ENCODE measurements around the gene SORCS1. TPM values are rescaled to one million over a fixed set of nuclear protein-coding genes. Genes with fewer than 3 reads are reported as not detected.
A peak's percentile ranks its signal among the peaks of the same experiment; 100 is the strongest.

The SORCS1 gene
- total RNA-seq, 2 donors from 2014 or later: not detected

DNA sequence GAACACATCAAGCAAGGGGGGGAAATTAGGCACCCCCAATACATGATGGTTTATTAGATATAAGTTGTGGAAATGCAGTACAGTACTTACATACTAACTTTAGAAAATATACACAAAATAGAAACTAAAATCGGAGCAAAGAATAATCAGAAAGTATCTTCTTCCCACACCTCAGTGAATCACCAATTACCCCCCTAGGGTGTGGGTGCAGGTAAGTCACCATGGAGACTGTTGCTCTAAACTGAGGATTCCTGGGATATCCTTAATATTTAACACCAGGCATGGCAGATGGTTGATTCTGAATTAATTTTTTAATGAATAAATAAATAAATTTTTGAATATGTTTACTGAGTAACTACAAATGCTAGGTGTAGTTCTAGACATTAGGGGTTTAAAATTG, 424.4 kb downstream of the SORCS1 start:
- ATAC-seq (no peak), DNase-seq (ENCODE audit: low spot score) (no peak)
- Mint-ChIP-seq H3K4me1 (ENCODE audit: low read depth in 2 of 2) (no peaks in the 10 kb centered on the region), H3K27me3 (peaks cover 0 to 4% of the 10 kb centered on the region in 2 donors), H3K27ac (no peak overlapping the region), H3K4me3 (no peak overlapping the region), H3K36me3 (no peaks in the 10 kb centered on the region), H3K9me3 (no peaks in the 10 kb centered on the region)

DNA sequence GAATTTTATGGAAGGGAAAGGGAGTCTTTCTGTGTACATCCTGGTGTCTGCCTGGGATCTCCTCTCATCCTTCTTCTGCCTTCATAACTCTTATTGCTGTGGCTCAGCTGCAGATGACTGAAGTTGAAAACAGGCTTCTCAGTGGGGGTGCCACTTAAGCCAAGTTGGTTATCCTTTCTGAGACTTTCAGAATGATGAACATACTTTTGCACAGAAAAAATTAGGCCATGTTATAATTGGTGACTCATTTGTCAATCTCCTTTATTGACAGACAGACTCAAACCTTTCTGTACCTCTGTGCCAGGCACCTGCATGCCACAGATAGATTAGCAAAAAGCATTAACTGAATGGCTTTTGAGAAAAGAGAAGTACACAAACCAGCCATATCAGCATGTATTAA, 430.3 kb downstream of the SORCS1 start:
- H3K4me3 Mint-ChIP-seq: no peak overlapping the region
- H3K36me3 Mint-ChIP-seq: no peaks in the 10 kb centered on the region
- H3K27ac Mint-ChIP-seq: no peak overlapping the region
- peaks cover 6 to 7% of the 10 kb centered on the region in 2 donors for H3K27me3 Mint-ChIP-seq
- DNase-seq (ENCODE audit: low spot score) (no peak), ATAC-seq (no peak)
- no peaks in the 10 kb centered on the region for H3K4me1 Mint-ChIP-seq (ENCODE audit: low read depth in 2 of 2)
- H3K9me3 Mint-ChIP-seq: no peaks in the 10 kb centered on the region

DNA sequence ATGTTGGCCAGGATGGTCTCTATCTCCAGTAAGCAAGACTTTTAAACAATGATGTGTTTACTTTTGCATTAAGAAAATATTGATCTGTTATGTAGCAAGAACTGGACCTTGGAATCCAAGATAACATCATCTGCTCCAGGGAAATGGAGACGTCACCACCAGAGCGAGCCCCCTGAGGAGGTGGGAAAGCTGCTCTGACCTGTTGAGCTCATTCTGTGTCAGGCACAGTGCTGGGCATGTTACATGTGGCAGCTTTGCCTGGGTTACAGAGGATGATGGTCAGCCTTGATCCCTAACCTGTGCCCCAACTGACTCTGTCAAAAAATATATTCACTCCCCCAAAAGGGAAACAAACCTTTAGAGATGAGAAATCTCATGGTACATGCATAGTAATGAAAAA, 436.3 kb downstream of the SORCS1 start:
- Mint-ChIP-seq H3K27me3 (peaks cover 6 to 7% of the 10 kb centered on the region in 2 donors), H3K4me1 (ENCODE audit: low read depth in 2 of 2) (no peaks in the 10 kb centered on the region), H3K4me3 (no peak overlapping the region), H3K36me3 (no peaks in the 10 kb centered on the region), H3K9me3 (no peaks in the 10 kb centered on the region), H3K27ac (no peak overlapping the region)
- peak in 1 of 2 donors; percentile 52 for ATAC-seq
- DNase-seq (ENCODE audit: low spot score): no peak

DNA sequence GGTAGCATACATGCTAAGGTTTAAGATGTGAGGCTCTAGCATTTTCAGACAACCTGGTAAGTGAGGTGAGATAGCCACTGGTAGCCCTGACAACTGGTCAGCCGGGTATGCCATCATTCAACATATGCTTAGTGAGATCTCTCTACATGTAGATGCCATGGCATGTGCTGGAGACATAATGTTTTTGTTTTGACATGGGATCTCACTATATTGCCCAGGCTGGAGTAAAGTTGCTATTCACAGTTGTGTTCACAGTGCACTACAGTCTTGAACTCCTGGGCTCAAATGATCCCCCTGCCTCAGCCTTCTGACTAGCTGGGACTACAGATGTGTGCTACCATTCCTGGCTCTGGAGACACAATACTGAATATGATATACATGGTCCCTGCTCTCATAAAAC, 437.3 kb downstream of the SORCS1 start:
- ATAC-seq: no peak
- Mint-ChIP-seq H3K27me3 (peaks cover 6 to 7% of the 10 kb centered on the region in 2 donors), H3K4me3 (no peak overlapping the region), H3K27ac (no peak overlapping the region), H3K9me3 (no peaks in the 10 kb centered on the region), H3K36me3 (no peaks in the 10 kb centered on the region), H3K4me1 (ENCODE audit: low read depth in 2 of 2) (no peaks in the 10 kb centered on the region)
- DNase-seq (ENCODE audit: low spot score): no peak

DNA sequence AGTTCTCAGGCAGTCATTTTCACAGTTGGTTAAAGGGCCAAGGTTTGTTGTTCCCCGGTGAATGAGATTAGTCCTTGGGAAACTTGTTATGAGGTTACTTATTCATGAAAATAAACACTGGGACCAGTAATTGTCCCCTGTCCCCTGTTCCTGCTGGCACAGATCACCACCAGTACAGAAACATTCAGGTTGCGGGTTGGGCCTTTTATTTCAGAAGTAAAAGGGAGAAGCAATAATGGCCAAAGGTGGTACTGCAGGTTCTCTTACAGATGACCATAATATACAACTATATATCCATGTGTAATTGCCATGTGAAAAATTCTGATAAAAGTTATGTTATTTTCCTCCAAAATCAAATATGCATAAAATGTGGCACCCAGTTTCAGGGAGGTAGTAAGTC, 442.0 kb downstream of the SORCS1 start:
- no peaks in the 10 kb centered on the region for H3K36me3 Mint-ChIP-seq
- ATAC-seq (no peak), DNase-seq (ENCODE audit: low spot score) (no peak)
- H3K27me3 Mint-ChIP-seq: peaks cover 6 to 8% of the 10 kb centered on the region in 2 donors
- H3K27ac Mint-ChIP-seq: no peak overlapping the region
- no peak overlapping the region for H3K4me3 Mint-ChIP-seq
- peaks cover 6% of the 10 kb centered on the region for H3K9me3 Mint-ChIP-seq
- peaks cover 0 to 4% of the 10 kb centered on the region in 2 donors for H3K4me1 Mint-ChIP-seq (ENCODE audit: low read depth in 2 of 2)

DNA sequence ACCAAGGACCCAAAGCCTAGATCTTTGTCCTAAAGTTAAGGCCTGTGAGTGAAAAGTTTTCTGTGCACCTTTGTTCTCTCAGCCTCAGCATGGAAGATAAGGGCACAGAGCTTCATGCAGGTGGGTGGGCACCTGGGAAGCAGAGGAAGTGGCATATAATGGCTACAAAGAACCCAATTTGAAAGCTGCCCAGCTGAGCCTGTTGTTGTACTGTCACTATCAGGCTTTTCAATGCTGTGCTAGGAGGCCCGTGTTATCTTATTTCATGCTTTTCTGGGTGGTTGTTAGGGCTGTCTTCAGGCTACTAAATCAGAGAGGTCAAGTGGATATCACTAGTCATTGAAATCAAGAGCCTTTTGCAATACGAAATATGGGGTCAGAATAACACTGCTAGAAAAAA, 443.8 kb downstream of the SORCS1 start:
- H3K36me3 Mint-ChIP-seq: no peaks in the 10 kb centered on the region
- peaks cover 6% of the 10 kb centered on the region for H3K9me3 Mint-ChIP-seq
- no peak for ATAC-seq
- no peak for DNase-seq (ENCODE audit: low spot score)
- peaks cover 0 to 4% of the 10 kb centered on the region in 2 donors for H3K4me1 Mint-ChIP-seq (ENCODE audit: low read depth in 2 of 2)
- peaks cover 6 to 8% of the 10 kb centered on the region in 2 donors for H3K27me3 Mint-ChIP-seq
- H3K4me3 Mint-ChIP-seq: no peak overlapping the region
- H3K27ac Mint-ChIP-seq: no peak overlapping the region

DNA sequence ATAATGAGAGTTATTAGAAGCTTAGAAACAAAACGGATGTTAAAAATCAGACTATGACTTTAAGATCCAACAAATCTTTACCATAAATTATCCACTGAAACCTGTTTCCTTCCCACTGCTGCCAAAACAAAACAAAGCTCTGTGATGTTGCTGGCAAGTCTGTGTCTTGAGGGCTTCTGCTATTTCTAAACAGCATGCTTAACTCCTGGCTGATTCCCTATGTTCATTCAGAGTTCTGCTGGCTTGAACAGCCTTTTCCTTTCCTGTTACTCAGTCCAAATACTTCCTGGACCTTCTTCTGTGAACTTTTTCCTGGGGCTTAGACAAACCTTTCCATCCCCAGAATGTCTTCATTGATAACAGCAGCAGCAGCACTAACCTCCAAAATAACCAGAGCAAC, 448.1 kb downstream of the SORCS1 start:
- H3K4me1 Mint-ChIP-seq (ENCODE audit: low read depth in 2 of 2): peaks cover 0 to 4% of the 10 kb centered on the region in 2 donors

DNA sequence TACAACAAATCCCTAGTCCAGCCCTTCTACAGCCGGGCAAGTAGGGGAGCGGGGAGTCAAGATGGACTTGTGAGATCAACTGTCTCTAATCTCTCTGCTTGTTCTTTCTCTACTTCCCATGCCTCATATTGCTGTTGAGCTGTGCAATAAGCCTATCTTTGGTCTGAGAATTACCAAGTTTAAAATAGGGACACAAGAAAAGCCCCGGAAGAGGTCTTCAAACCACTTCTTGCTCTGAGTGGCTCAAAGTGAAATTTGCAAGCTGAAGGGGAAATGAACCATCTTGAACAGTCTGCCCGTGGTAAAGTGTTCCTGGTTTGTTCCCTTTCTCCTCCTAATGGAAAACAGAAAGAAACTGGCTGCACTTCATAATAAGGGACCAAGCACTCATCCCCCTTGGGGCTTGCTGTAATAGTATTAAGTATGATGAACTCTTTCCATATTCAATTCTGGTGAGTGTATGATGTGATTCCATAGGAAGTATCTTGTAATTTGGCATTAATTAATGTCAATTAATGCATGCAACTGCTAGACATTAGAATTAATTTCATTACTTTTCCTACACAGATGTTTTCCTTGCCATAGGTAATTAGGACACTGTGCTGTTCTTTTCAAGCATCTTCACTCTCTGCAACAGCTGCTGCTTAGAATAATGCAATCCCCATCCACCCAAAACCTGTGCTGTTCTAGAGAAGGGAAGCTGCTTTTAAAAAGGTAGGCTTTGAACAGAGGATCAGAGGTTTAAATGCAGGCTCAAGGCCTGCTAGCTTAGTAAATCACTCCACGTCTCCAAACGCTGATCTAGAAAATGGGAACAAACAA, 449.6 kb downstream of the SORCS1 start:
- Mint-ChIP-seq H3K36me3 (no peaks in the 10 kb centered on the region), H3K27me3 (peaks cover 2 to 11% of the 10 kb centered on the region in 2 donors), H3K4me3 (no peak overlapping the region), H3K9me3 (peaks cover 4% of the 10 kb centered on the region), H3K4me1 (ENCODE audit: low read depth in 2 of 2) (no peaks in the 10 kb centered on the region), H3K27ac (no peak overlapping the region)
- no peak for ATAC-seq
- DNase-seq (ENCODE audit: low spot score): no peak

More for the DNA sequence above, 448.1 kb downstream of the SORCS1 start:
- DNase-seq (ENCODE audit: low spot score) (no peak), ATAC-seq (no peak)
- Mint-ChIP-seq H3K9me3 (peaks cover 6% of the 10 kb centered on the region), H3K27ac (no peak overlapping the region), H3K36me3 (no peaks in the 10 kb centered on the region), H3K4me3 (no peak overlapping the region), H3K27me3 (peaks cover 6 to 8% of the 10 kb centered on the region in 2 donors)

DNA sequence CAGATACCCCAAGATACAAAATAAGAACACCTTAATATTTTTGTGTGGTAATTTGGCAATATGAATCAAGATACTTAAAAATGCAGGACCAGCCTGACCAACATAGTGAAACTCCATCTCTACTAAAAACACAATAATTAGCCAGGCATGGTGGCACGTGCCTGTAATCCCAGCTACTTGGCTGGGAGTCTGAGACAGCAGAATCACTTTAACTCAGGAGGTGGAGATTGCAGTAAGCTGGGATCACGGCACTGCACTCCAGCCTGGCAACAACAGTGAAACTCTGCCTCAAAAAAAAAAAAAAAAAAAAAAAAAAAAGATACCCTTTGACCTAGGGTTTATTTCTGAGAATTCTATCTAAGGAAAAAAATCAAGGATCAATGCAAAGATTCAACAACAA, 450.7 kb downstream of the SORCS1 start:
- Mint-ChIP-seq H3K27me3 (peaks cover 0 to 7% of the 10 kb centered on the region in 2 donors), H3K27ac (no peak overlapping the region), H3K9me3 (peaks cover under 1% of the 10 kb centered on the region), H3K36me3 (no peaks in the 10 kb centered on the region), H3K4me1 (ENCODE audit: low read depth in 2 of 2) (no peaks in the 10 kb centered on the region), H3K4me3 (no peak overlapping the region)
- ATAC-seq (no peak), DNase-seq (ENCODE audit: low spot score) (no peak)

DNA sequence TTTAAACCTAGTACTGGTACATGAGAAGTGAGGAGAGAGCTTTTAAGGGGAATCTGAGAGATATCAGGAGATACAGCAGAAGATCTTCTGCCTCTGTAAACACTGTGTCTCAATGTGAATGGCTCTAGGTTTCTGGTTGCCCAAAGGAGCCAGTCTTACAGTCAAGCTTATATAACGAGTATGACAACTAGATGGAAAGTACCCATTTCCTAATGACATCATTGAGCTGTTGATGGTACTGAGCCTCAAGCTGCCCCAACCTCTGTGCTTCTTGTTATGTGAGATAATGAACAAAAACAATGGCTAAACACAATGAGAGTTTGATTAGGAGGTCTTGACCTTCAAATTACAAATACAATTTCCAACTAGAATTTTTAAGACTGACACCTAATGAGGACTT, 451.5 kb downstream of the SORCS1 start:
- Mint-ChIP-seq H3K27me3 (peaks cover 0 to 7% of the 10 kb centered on the region in 2 donors), H3K9me3 (no peaks in the 10 kb centered on the region), H3K27ac (no peak overlapping the region), H3K4me1 (ENCODE audit: low read depth in 2 of 2) (no peaks in the 10 kb centered on the region), H3K36me3 (no peaks in the 10 kb centered on the region), H3K4me3 (no peak overlapping the region)
- DNase-seq (ENCODE audit: low spot score): no peak
- ATAC-seq: no peak

DNA sequence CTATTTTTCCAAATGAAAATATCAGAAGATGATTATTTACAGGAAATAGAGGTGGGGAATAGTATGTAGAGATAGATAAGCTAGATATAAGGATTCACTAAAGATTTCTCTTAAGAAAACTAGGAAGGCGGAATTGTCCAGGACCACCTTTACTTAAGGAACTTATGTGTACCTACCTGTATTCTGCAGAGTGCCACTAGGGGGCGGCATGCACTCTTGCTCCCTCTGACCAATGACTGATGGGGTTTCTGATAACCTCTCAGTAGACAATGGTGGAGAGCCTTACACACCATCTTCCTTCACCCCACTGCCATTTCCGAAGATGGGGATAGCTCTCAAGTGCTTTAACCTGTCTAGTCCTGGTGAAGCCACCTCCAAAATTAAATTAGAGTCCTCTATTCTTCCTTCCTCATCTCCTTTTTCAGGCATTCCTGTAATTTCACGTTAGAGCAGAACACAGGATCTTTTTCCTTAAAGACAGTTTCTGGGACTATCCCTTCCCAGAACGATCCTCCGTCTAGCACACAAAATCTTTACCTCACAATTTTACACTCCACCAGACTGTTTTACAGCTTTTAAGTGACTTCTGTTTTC, 453.1 kb downstream of the SORCS1 start:
- Mint-ChIP-seq H3K36me3 (no peaks in the 10 kb centered on the region), H3K4me1 (ENCODE audit: low read depth in 2 of 2) (no peaks in the 10 kb centered on the region), H3K27ac (no peak overlapping the region), H3K27me3 (peaks cover 0 to 7% of the 10 kb centered on the region in 2 donors), H3K4me3 (no peak overlapping the region), H3K9me3 (no peaks in the 10 kb centered on the region)
- ATAC-seq (peak in 1 of 2 donors; percentile 56), DNase-seq (ENCODE audit: low spot score) (peak; percentile 65)

DNA sequence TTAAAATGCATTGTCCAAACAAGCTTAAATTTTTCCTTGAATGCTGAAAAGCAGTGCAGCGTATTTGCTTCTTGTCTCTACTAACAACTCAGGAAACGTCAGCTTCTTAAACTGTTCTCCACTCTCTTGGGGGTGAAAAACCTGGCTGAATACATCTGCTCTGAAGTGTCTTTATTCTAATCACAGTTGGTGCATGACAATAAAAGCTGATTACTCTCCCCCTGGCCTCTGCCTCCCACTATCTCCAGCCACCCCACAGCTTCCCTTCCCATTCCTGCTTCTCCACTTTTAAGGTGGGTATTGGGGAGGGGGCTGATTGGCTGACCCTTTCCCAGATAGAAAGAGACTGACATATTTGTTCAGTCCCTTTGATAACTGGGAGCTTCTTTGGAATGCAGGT, 456.0 kb downstream of the SORCS1 start:
- Mint-ChIP-seq H3K4me1 (ENCODE audit: low read depth in 2 of 2) (no peaks in the 10 kb centered on the region), H3K9me3 (no peaks in the 10 kb centered on the region), H3K36me3 (no peaks in the 10 kb centered on the region), H3K27me3 (peaks cover 2 to 11% of the 10 kb centered on the region in 2 donors), H3K27ac (no peak overlapping the region), H3K4me3 (no peak overlapping the region)
- DNase-seq (ENCODE audit: low spot score) (no peak), ATAC-seq (no peak)

DNA sequence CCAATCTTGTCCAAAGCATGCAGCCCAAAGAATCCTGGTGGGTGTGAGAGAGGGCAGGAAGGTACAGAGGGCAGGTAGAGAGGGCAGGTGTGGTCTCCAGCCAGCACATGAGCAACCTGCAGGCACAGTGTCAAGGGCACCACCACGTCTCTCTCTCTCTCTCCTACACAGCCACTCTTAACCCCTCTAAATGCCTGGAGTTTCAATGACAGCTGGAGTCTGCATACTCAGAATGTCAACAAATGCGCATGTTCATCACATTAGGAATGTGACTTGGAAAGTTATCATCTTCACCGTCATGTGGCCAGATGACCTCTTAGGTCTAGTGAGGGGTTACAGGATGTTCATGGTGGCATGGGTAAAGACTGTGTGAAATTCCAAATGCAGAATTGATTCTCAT, 456.8 kb downstream of the SORCS1 start:
- H3K9me3 Mint-ChIP-seq: no peaks in the 10 kb centered on the region
- peaks cover 2 to 11% of the 10 kb centered on the region in 2 donors for H3K27me3 Mint-ChIP-seq
- DNase-seq (ENCODE audit: low spot score): no peak
- H3K4me1 Mint-ChIP-seq (ENCODE audit: low read depth in 2 of 2): no peaks in the 10 kb centered on the region
- H3K4me3 Mint-ChIP-seq: no peak overlapping the region
- peak in 1 of 2 donors; percentile 40 for ATAC-seq
- no peaks in the 10 kb centered on the region for H3K36me3 Mint-ChIP-seq
- H3K27ac Mint-ChIP-seq: no peak overlapping the region

DNA sequence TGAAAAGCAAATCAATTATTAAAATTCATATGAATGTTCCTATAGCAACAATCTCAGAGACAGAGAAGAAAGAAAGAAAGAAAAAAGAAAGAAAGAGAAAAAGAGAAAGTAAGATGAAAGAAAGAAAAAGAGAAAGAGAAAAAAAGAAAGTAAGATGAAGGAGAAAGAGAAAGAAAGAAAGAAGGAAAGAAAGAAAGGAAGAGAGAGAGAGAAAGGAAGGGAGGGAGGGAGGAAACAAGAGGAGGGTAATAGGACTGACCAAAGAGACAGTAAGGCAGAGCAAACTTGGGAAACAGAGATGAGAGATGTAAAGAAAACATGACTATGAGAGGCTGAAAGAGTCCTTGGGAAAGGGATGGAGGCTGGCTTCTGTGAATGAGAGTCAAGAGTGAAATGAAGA, 458.4 kb downstream of the SORCS1 start:
- DNase-seq (ENCODE audit: low spot score): no peak
- Mint-ChIP-seq H3K36me3 (no peaks in the 10 kb centered on the region), H3K9me3 (no peaks in the 10 kb centered on the region), H3K4me1 (ENCODE audit: low read depth in 2 of 2) (no peaks in the 10 kb centered on the region), H3K4me3 (no peak overlapping the region), H3K27me3 (peaks cover 2 to 11% of the 10 kb centered on the region in 2 donors), H3K27ac (no peak overlapping the region)
- ATAC-seq: no peak

Data from natural killer cell treated with Interleukin-12 subunit alpha and Interleukin-12 subunit beta and Interleukin-15 and Interleukin-18, amount 100 ng/mL, for 72 hours (primary cell).